ENCODE results near the gene TMSB10. TPM values are rescaled to one million over a fixed set of nuclear protein-coding genes. Genes with fewer than 3 reads are reported as not detected.

TMSB10 gene
- total and polyA plus RNA-seq, 8 donors = 504 to 5,821 (median 1,971) TPM

- 22 to 38% (median 31%) methylated on average over 6 of the region's 6 CpGs for WGBS, 5 donors
- Histone ChIP-seq H3K27me3 (peaks cover 0 to 6% (median 0%) of the 10 kb centered on the region in 3 donors), H3K36me3 (no peaks in the 10 kb centered on the region), H3K4me1 (peaks cover 4 to 14% (median 9%) of the 10 kb centered on the region in 4 donors), H3K27ac (peak overlapping the region in 4 of 5 donors; percentile 52 to 73 (median 62)), H3K9me3 (no peaks in the 10 kb centered on the region), H3K4me3 (peak overlapping the region; percentile 8 to 22 (median 16))
- DNase-seq = peak in 1 of 2 donors; percentile 78
- no peak for TF ChIP-seq CTCF (IDR thresholded peaks at IDR 0.05)
- TF ChIP-seq POLR2A (IDR thresholded peaks at IDR 0.05) = no peak
- no peak for TF ChIP-seq POLR2AphosphoS5 (IDR thresholded peaks at IDR 0.05)
- intact Hi-C loops (cut with DNase I; ENCODE audit: low total_unique reads) = no loop called here
Measured at GRCh38 chr2:84888401-84889276, 16.8 kb upstream of the TMSB10 start.

GRCh38 chr2:84889332-84889731, 16.1 kb upstream of the TMSB10 start:
- Histone ChIP-seq H3K9me3 (no peaks in the 10 kb centered on the region), H3K27me3 (no peaks in the 10 kb centered on the region), H3K4me3 (peak overlapping the region in 2 of 4 donors; percentile 8 to 19), H3K4me1 (peaks cover 4 to 18% (median 9%) of the 10 kb centered on the region in 4 donors), H3K36me3 (no peaks in the 10 kb centered on the region), H3K27ac (peak overlapping the region in 4 of 5 donors; percentile 52 to 73 (median 62))
- DNase-seq = no peak
- WGBS, 5 donors = 80 to 97% (median 90%) methylated on average over 2 of the region's 2 CpGs
- TF ChIP-seq EP300 (IDR thresholded peaks at IDR 0.05) (no peak), POLR2A (IDR thresholded peaks at IDR 0.05) (no peak), CTCF (IDR thresholded peaks at IDR 0.05) (no peak), POLR2AphosphoS5 (IDR thresholded peaks at IDR 0.05) (no peak)
- intact Hi-C loops (cut with DNase I; ENCODE audit: low total_unique reads) = no loop called here

GRCh38 chr2:84891355-84892010, 14.0 kb upstream of the TMSB10 start:
- 86 to 97% (median 92%) methylated on average over 12 of the region's 12 CpGs for whole genome bisulfite sequencing, 5 donors
- H3K4me1 ChIP-seq = peaks cover 8 to 31% (median 13%) of the 10 kb centered on the region in 4 donors
- H3K27ac ChIP-seq = no peak overlapping the region
- no peaks in the 10 kb centered on the region for H3K27me3 ChIP-seq
- H3K4me3 ChIP-seq = no peak overlapping the region
- intact Hi-C loops (cut with DNase I; ENCODE audit: low total_unique reads) = no loop called here
- no peaks in the 10 kb centered on the region for H3K9me3 ChIP-seq
- TF ChIP-seq EP300 (IDR thresholded peaks at IDR 0.05) (no peak), CTCF (IDR thresholded peaks at IDR 0.05) (no peak), POLR2AphosphoS5 (IDR thresholded peaks at IDR 0.05) (no peak), POLR2A (IDR thresholded peaks at IDR 0.05) (no peak)
- DNase-seq = no peak
- H3K36me3 ChIP-seq = no peaks in the 10 kb centered on the region

- 77 to 90% (median 86%) methylated on average over 6 of the region's 6 CpGs for WGBS, 5 donors
- TF ChIP-seq POLR2A (IDR thresholded peaks at IDR 0.05) = no peak
- TF ChIP-seq POLR2AphosphoS5 (IDR thresholded peaks at IDR 0.05) = no peak
- TF ChIP-seq EP300 (IDR thresholded peaks at IDR 0.05) = no peak
- TF ChIP-seq CTCF (IDR thresholded peaks at IDR 0.05) = no peak
Measured at GRCh38 chr2:84894131-84894586, 11.3 kb upstream of the TMSB10 start.

More at GRCh38 chr2:84894131-84894586, 11.3 kb upstream of the TMSB10 start:
- Histone ChIP-seq H3K9me3 (no peaks in the 10 kb centered on the region), H3K4me1 (peaks cover 12 to 38% (median 16%) of the 10 kb centered on the region in 4 donors), H3K27ac (no peak overlapping the region), H3K36me3 (no peaks in the 10 kb centered on the region), H3K4me3 (no peak overlapping the region), H3K27me3 (no peaks in the 10 kb centered on the region)
- intact Hi-C loops (cut with DNase I; ENCODE audit: low total_unique reads) = no loop called here
- no peak for DNase-seq

All from stomach (tissue), 9 donors.